ENCODE data around the gene ST3GAL3.

The ST3GAL3 gene

DNA sequence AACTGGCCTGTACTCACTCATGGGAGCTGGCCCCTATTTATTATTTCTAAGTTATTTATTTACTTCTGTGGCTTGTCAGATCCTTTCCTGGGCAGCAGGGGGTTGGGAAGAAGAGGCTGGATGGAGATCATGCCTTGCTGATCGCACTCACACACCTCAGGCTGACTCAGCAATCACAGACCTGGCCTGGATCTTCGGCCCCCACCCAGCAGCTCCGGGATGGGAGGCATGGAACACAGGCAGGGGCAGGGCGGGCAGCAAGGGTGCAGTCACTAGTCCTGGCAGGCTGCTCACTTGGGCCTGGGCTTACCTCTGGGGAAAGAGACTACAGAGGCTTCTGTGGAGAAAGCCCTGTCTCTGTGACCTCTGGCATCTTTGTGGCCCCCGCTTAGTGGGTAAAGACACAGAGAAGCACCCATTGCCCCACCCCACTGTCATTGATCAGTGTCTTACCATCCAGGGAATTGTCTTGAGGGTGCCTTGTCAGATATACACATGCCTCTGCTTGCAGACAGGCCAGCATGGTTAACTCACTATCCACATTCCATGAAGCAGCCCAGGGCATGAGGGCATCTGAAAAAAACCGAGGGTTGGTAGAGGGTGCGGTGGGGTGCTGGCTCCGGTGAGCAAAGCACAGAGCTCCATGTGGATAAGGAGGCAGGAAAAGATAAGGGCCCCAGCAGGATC, 230.0 kb downstream of the ST3GAL3 start:
- H3K4me1 ChIP-seq (ENCODE audit: control insufficient read depth in 2 of 2, insufficient read depth in 1 of 2, low read depth in 1 of 2, low read length in 2 of 2) = peaks cover 8 to 23% of the 10 kb centered on the region in 2 donors
- peaks cover 4 to 23% (median 14%) of the 10 kb centered on the region in 3 experiments for H3K27me3 ChIP-seq (ENCODE audit: control insufficient read depth in 3 of 3, insufficient read depth in 3 of 3, low read depth in 1 of 3, low read length in 3 of 3)
- H2AK5ac ChIP-seq (ENCODE audit: low read depth, low read length) = peak overlapping the region; percentile 66
- no peak overlapping the region for H2AFZ ChIP-seq (ENCODE audit: low read length)
- peak overlapping the region; percentile 14 for H2BK12ac ChIP-seq (ENCODE audit: low read length)
- no peak overlapping the region for H3K4me3 ChIP-seq (ENCODE audit: low read length in 2 of 2)
- H3K27ac ChIP-seq (replicated peaks; ENCODE audit: low read length) = no peak overlapping the region
- no peaks in the 10 kb centered on the region for H3K36me3 ChIP-seq (replicated peaks in 1 of 2; ENCODE audit: control insufficient read depth in 2 of 2, insufficient read depth in 2 of 2, low read length in 2 of 2)
- DNase-seq (ENCODE audit: low spot score) = no peak
- no CpG with 5 or more reads among the region's 8 CpGs for WGBS, 2 donors (ENCODE audit: extremely low coverage in 2 of 2, insufficient read length in 2 of 2, insufficient replicate concordance in 1 of 2)
- no peak overlapping the region for H3K9ac ChIP-seq (ENCODE audit: low read depth, low read length, poor library complexity)
- no peak overlapping the region for H4K91ac ChIP-seq (ENCODE audit: low read depth, low read length, poor library complexity)
- no peak overlapping the region for H3K23ac ChIP-seq (ENCODE audit: low read depth, low read length, poor library complexity)
- H2BK120ac ChIP-seq (ENCODE audit: low read depth, low read length) = no peak overlapping the region
- H2BK15ac ChIP-seq (ENCODE audit: low read length) = no peak overlapping the region
- H3K4me2 ChIP-seq (ENCODE audit: insufficient read depth, low read length, poor library complexity, severe bottlenecking) = no peak overlapping the region
- no peak overlapping the region for H3K4ac ChIP-seq (ENCODE audit: low read length)
- H3K9me3 ChIP-seq (replicated peaks in 1 of 2; ENCODE audit: control insufficient read depth in 2 of 2, insufficient read depth in 1 of 2, low read depth in 1 of 2, low read length in 2 of 2) = no peaks in the 10 kb centered on the region
- no peak overlapping the region for H2BK5ac ChIP-seq (ENCODE audit: low read length)
- H3K18ac ChIP-seq (ENCODE audit: low read length) = peak overlapping the region; percentile 49
- no peak overlapping the region for H3K14ac ChIP-seq (ENCODE audit: low read length)
- no peak overlapping the region for H4K8ac ChIP-seq (ENCODE audit: low read depth, low read length)
- peaks cover 1% of the 10 kb centered on the region for H3K79me1 ChIP-seq (ENCODE audit: low read depth, low read length)

DNA sequence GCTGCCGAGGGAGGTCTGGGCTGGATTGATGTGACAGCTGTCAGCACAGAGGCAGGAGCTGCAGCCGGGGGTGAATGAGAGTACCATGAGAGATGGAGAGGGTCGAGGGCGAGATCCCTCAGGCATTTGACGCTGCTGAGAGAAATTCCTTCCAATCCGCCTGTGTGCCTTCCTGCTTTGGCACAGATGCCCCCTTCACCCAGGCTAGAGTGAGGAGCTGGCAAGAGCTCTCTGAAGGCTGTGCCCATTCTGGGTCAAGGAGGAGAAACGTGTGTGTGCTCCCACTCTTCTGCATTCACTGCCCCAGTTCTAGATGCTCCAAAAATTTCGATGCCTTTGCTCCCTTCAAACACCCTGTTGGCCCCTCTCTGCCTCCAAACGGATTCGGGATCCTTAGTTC, 231.0 kb downstream of the ST3GAL3 start:
- no peak overlapping the region for H3K27ac ChIP-seq (replicated peaks; ENCODE audit: low read length)
- DNase-seq (ENCODE audit: low spot score) = no peak
- no peak overlapping the region for H3K4ac ChIP-seq (ENCODE audit: low read length)
- no peak overlapping the region for H3K14ac ChIP-seq (ENCODE audit: low read length)
- no peak overlapping the region for H4K91ac ChIP-seq (ENCODE audit: low read depth, low read length, poor library complexity)
- H2BK12ac ChIP-seq (ENCODE audit: low read length) = no peak overlapping the region
- H2AFZ ChIP-seq (ENCODE audit: low read length) = no peak overlapping the region
- H2BK120ac ChIP-seq (ENCODE audit: low read depth, low read length) = no peak overlapping the region
- peaks cover 1% of the 10 kb centered on the region for H3K79me1 ChIP-seq (ENCODE audit: low read depth, low read length)
- peaks cover 8 to 19% of the 10 kb centered on the region in 2 donors for H3K4me1 ChIP-seq (ENCODE audit: control insufficient read depth in 2 of 2, insufficient read depth in 1 of 2, low read depth in 1 of 2, low read length in 2 of 2)
- H3K9me3 ChIP-seq (replicated peaks in 1 of 2; ENCODE audit: control insufficient read depth in 2 of 2, insufficient read depth in 1 of 2, low read depth in 1 of 2, low read length in 2 of 2) = no peaks in the 10 kb centered on the region
- H3K27me3 ChIP-seq (ENCODE audit: control insufficient read depth in 3 of 3, insufficient read depth in 3 of 3, low read depth in 1 of 3, low read length in 3 of 3) = peaks cover 0 to 14% (median 14%) of the 10 kb centered on the region in 3 experiments
- no peak overlapping the region for H2BK5ac ChIP-seq (ENCODE audit: low read length)
- H3K36me3 ChIP-seq (replicated peaks in 1 of 2; ENCODE audit: control insufficient read depth in 2 of 2, insufficient read depth in 2 of 2, low read length in 2 of 2) = no peaks in the 10 kb centered on the region
- no CpG with 5 or more reads among the region's 10 CpGs for WGBS, 2 donors (ENCODE audit: extremely low coverage in 2 of 2, insufficient read length in 2 of 2, insufficient replicate concordance in 1 of 2)
- peak overlapping the region; percentile 22 for H3K9ac ChIP-seq (ENCODE audit: low read depth, low read length, poor library complexity)
- H2BK15ac ChIP-seq (ENCODE audit: low read length) = no peak overlapping the region
- H2AK5ac ChIP-seq (ENCODE audit: low read depth, low read length) = no peak overlapping the region
- H3K4me3 ChIP-seq (ENCODE audit: low read length in 2 of 2) = no peak overlapping the region
- no peak overlapping the region for H3K18ac ChIP-seq (ENCODE audit: low read length)
- no peak overlapping the region for H3K4me2 ChIP-seq (ENCODE audit: insufficient read depth, low read length, poor library complexity, severe bottlenecking)
- H3K23ac ChIP-seq (ENCODE audit: low read depth, low read length, poor library complexity) = no peak overlapping the region
- no peak overlapping the region for H4K8ac ChIP-seq (ENCODE audit: low read depth, low read length)

DNA sequence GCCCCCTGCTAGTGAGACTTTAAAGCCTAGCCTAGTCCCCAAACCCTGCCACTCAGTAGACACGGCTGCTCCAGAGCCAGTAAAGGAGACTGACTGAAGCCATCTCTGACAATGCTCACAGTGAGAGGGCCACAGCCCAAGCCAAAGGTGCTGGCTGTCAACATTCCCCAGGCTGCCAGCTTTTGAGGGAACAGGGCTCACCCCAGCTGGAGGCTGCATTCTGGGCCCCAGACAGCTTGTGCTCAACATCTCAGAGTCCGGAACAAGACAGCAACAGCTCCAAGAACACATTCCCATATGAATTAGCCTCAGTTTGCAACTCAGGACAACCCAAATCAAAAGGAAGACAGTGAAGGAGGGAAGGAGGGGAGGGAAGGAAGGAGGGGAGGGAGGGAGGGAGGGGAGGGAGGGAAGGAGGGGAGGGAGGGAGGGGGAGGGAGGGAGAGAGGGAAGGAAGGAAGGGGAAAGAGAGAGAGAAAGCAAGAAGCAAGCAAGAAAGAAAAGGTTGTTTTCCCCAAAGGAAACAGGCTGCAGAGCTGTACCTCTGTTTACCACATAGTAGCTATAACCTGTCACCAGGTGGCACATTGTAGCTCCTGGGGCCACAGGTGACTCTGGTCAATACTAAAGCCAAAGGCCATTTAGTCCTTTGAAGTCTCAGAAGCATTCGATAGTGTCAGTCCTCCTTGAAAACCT, 231.7 kb downstream of the ST3GAL3 start:
- no peak overlapping the region for H3K9ac ChIP-seq (ENCODE audit: low read depth, low read length, poor library complexity)
- no peak overlapping the region for H3K14ac ChIP-seq (ENCODE audit: low read length)
- no peak overlapping the region for H2BK12ac ChIP-seq (ENCODE audit: low read length)
- H2AFZ ChIP-seq (ENCODE audit: low read length) = no peak overlapping the region
- H3K27me3 ChIP-seq (ENCODE audit: control insufficient read depth in 3 of 3, insufficient read depth in 3 of 3, low read depth in 1 of 3, low read length in 3 of 3) = peaks cover 0 to 14% (median 14%) of the 10 kb centered on the region in 3 experiments
- H4K91ac ChIP-seq (ENCODE audit: low read depth, low read length, poor library complexity) = no peak overlapping the region
- H3K23ac ChIP-seq (ENCODE audit: low read depth, low read length, poor library complexity) = no peak overlapping the region
- H4K8ac ChIP-seq (ENCODE audit: low read depth, low read length) = no peak overlapping the region
- H3K18ac ChIP-seq (ENCODE audit: low read length) = no peak overlapping the region
- H2AK5ac ChIP-seq (ENCODE audit: low read depth, low read length) = no peak overlapping the region
- no peak overlapping the region for H2BK15ac ChIP-seq (ENCODE audit: low read length)
- no peaks in the 10 kb centered on the region for H3K36me3 ChIP-seq (replicated peaks in 1 of 2; ENCODE audit: control insufficient read depth in 2 of 2, insufficient read depth in 2 of 2, low read length in 2 of 2)
- H3K4me1 ChIP-seq (ENCODE audit: control insufficient read depth in 2 of 2, insufficient read depth in 1 of 2, low read depth in 1 of 2, low read length in 2 of 2) = peaks cover 8 to 15% of the 10 kb centered on the region in 2 donors
- H2BK120ac ChIP-seq (ENCODE audit: low read depth, low read length) = no peak overlapping the region
- no peak overlapping the region for H2BK5ac ChIP-seq (ENCODE audit: low read length)
- H3K79me1 ChIP-seq (ENCODE audit: low read depth, low read length) = peaks cover 1% of the 10 kb centered on the region
- H3K27ac ChIP-seq (replicated peaks; ENCODE audit: low read length) = no peak overlapping the region
- no peak for DNase-seq (ENCODE audit: low spot score)
- WGBS, 2 donors (ENCODE audit: extremely low coverage in 2 of 2, insufficient read length in 2 of 2, insufficient replicate concordance in 1 of 2) = no CpG with 5 or more reads among the region's 3 CpGs
- H3K4ac ChIP-seq (ENCODE audit: low read length) = no peak overlapping the region
- H3K9me3 ChIP-seq (replicated peaks in 1 of 2; ENCODE audit: control insufficient read depth in 2 of 2, insufficient read depth in 1 of 2, low read depth in 1 of 2, low read length in 2 of 2) = no peaks in the 10 kb centered on the region
- no peak overlapping the region for H3K4me3 ChIP-seq (ENCODE audit: low read length in 2 of 2)
- no peak overlapping the region for H3K4me2 ChIP-seq (ENCODE audit: insufficient read depth, low read length, poor library complexity, severe bottlenecking)

DNA sequence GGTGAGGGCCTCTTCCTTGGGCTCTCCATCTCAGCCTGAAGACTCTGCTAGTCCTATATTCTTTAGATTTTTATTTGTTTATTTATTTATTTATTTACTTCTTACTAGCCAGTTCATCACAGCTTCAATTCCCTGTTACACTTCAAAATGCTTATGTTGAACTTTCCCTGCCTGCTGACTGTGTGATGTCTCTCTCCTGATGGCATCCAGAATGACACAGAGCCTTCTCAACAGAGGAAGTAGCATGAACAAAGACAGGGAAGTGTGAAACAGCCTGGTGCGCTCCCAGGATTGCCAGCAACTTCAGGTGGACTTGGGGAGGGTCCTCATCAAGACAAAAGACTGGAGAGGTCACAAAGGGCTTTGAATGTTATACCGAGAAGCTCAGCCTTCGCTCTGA, 235.1 kb downstream of the ST3GAL3 start:
- Histone ChIP-seq H2BK120ac (ENCODE audit: low read depth, low read length) (no peak overlapping the region), H3K79me1 (ENCODE audit: low read depth, low read length) (no peaks in the 10 kb centered on the region), H2AFZ (ENCODE audit: low read length) (no peak overlapping the region)

More for the DNA sequence above, 235.1 kb downstream of the ST3GAL3 start:
- H2BK15ac ChIP-seq (ENCODE audit: low read length) = no peak overlapping the region
- no CpG with 5 or more reads among the region's 3 CpGs for WGBS, 2 donors (ENCODE audit: extremely low coverage in 2 of 2, insufficient read length in 2 of 2, insufficient replicate concordance in 1 of 2)
- H4K8ac ChIP-seq (ENCODE audit: low read depth, low read length) = no peak overlapping the region
- H3K18ac ChIP-seq (ENCODE audit: low read length) = no peak overlapping the region
- peaks cover 3 to 5% of the 10 kb centered on the region in 2 donors for H3K4me1 ChIP-seq (ENCODE audit: control insufficient read depth in 2 of 2, insufficient read depth in 1 of 2, low read depth in 1 of 2, low read length in 2 of 2)
- no peak overlapping the region for H3K4ac ChIP-seq (ENCODE audit: low read length)
- no peak overlapping the region for H3K4me2 ChIP-seq (ENCODE audit: insufficient read depth, low read length, poor library complexity, severe bottlenecking)
- no peak overlapping the region for H2BK5ac ChIP-seq (ENCODE audit: low read length)
- DNase-seq (ENCODE audit: low spot score) = no peak
- no peaks in the 10 kb centered on the region for H3K36me3 ChIP-seq (replicated peaks in 1 of 2; ENCODE audit: control insufficient read depth in 2 of 2, insufficient read depth in 2 of 2, low read length in 2 of 2)
- H3K27ac ChIP-seq (replicated peaks; ENCODE audit: low read length) = no peak overlapping the region
- H3K9ac ChIP-seq (ENCODE audit: low read depth, low read length, poor library complexity) = no peak overlapping the region
- no peak overlapping the region for H3K4me3 ChIP-seq (ENCODE audit: low read length in 2 of 2)
- H2BK12ac ChIP-seq (ENCODE audit: low read length) = no peak overlapping the region
- no peak overlapping the region for H3K14ac ChIP-seq (ENCODE audit: low read length)
- H3K27me3 ChIP-seq (ENCODE audit: control insufficient read depth in 3 of 3, insufficient read depth in 3 of 3, low read depth in 1 of 3, low read length in 3 of 3) = peaks cover 0 to 4% (median 2%) of the 10 kb centered on the region in 3 experiments
- no peaks in the 10 kb centered on the region for H3K9me3 ChIP-seq (replicated peaks in 1 of 2; ENCODE audit: control insufficient read depth in 2 of 2, insufficient read depth in 1 of 2, low read depth in 1 of 2, low read length in 2 of 2)
- H4K91ac ChIP-seq (ENCODE audit: low read depth, low read length, poor library complexity) = no peak overlapping the region
- H3K23ac ChIP-seq (ENCODE audit: low read depth, low read length, poor library complexity) = no peak overlapping the region
- no peak overlapping the region for H2AK5ac ChIP-seq (ENCODE audit: low read depth, low read length)
